ENCODE measurements around the gene CD151.

DNA sequence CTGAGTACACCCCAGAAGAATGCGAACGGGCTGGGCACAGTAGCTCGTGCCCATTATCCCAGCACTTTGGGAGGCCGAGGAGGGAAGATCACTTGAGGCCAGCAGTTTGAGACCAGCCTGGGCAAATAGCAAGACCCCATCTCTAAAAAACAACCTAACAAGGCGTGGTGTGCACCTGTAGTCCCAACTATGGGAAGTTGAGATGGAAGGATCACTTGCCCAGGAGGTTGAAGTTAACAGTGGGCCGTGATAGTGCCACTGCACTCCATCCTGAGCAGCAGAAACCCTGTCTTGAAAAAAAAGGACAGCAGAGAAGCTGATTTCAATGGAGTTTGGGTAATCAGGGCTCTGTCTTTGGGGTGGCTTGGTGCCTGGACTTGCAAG is 19.7 kb upstream of the CD151 start:
- TF ChIP-seq, protein P1, sequence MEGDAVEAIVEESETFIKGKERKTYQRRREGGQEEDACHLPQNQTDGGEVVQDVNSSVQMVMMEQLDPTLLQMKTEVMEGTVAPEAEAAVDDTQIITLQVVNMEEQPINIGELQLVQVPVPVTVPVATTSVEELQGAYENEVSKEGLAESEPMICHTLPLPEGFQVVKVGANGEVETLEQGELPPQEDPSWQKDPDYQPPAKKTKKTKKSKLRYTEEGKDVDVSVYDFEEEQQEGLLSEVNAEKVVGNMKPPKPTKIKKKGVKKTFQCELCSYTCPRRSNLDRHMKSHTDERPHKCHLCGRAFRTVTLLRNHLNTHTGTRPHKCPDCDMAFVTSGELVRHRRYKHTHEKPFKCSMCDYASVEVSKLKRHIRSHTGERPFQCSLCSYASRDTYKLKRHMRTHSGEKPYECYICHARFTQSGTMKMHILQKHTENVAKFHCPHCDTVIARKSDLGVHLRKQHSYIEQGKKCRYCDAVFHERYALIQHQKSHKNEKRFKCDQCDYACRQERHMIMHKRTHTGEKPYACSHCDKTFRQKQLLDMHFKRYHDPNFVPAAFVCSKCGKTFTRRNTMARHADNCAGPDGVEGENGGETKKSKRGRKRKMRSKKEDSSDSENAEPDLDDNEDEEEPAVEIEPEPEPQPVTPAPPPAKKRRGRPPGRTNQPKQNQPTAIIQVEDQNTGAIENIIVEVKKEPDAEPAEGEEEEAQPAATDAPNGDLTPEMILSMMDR (IDR thresholded peaks at IDR 0.05), result no peak
- TF ChIP-seq, protein P2, sequence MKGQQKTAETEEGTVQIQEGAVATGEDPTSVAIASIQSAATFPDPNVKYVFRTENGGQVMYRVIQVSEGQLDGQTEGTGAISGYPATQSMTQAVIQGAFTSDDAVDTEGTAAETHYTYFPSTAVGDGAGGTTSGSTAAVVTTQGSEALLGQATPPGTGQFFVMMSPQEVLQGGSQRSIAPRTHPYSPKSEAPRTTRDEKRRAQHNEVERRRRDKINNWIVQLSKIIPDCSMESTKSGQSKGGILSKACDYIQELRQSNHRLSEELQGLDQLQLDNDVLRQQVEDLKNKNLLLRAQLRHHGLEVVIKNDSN (IDR thresholded peaks at IDR 0.05; ENCODE audit: borderline replicate concordance, low read depth), result no peak

All from SK-N-SH (cell line).